Amniotic stem cell (primary cell): ENCODE results near the gene DDX10.
"Not testable (repeated sequence)": the region's sequence is repeated elsewhere in the genome, so short reads cannot be mapped to it uniquely, and the experiment has no call there.

Experiments used
- DNase-seq: peaks from one replicate; lab custom pipeline; 2025; lab: John Stamatoyannopoulos, UW

The DDX10 gene

GRCh38 chr11:108774037-108774730 is 109.3 kb downstream of the DDX10 start:
- no peak for DNase-seq

- DNase-seq, result no peak
Observed at GRCh38 chr11:108775324-108775723, 110.5 kb downstream of the DDX10 start.

DNA sequence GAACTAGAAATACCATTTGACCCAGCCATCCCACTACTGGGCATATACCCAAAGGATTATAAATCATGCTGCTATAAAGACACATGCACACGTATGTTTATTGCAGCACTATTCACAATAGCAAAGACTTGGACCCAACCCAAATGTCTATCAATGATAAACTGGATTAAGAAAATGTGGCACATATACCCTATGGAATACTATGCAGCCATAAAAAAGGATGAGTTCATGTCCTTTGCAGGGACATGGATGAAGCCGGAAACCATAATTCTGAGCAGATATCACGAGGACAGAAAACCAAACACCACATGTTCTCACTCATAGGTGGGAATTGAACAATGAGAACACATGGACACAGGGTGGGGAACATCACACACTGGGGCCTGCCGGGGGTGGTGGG is 114.3 kb downstream of the DDX10 start:
- not testable (repeated sequence) for DNase-seq

- no peak for DNase-seq
Observed at GRCh38 chr11:108780119-108780518, 115.2 kb downstream of the DDX10 start.

- no peak for DNase-seq
Observed at GRCh38 chr11:108781946-108782345, 117.1 kb downstream of the DDX10 start.

GRCh38 chr11:108786281-108786990 is 121.6 kb downstream of the DDX10 start:
- DNase-seq, result no peak

DNA sequence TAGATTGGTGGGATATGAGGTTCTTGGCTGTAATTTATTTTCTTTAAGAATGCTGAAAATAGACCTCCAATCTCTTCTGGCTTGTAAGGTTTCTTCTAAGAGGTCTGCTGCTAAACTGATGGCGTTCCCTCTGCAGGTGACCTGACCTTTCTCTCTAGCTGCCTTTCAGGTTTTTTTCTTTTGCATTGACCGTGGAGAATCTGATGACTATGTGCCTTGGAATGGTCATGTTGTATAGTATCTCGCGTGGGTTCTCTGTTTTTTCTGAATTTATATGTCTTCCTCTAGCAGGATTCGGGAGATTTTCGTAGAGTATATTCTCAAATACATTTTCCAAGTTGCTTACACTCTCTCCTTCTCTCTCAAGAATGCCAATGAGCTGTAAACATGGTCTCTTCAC is 122.2 kb downstream of the DDX10 start:
- no peak for DNase-seq

GRCh38 chr11:108788565-108789199 is 123.8 kb downstream of the DDX10 start:
- DNase-seq, result no peak

DNA sequence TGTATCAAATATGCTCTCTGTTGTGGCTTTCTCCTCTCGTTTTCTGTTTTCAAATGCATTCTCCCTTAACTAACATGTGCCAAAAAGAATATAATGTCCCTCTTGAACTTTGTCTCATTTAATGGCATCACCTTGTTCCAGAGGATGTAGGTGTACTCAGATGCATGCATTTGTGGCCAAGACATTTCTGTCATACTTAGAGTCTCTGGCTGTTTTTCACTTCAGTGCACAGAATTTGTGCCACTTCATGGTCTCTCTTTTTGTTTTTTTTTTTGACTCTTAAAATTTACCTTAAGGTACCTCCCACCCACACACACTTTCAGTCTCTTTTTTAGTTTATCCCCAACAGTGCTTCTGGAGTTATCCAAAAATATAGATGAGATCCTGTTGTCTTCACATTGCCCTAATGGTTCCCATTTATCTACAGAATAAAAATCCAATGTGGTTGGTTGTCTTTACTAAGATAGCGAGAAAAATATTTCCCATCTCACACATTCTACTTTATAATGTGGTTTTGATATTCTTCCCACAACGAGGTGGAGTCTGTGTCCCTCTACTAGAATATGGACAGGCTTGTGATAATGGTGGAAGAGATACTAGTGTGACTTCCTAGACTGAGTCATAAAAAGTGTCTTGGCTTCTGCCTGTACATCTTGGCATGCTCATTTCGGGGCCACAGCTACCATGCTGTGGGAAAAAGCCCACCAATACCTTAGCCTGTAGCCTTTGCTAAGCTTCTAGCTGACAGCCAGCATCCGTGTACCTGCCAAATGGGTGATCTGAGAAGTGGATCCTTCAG is 125.8 kb downstream of the DDX10 start:
- no peak for DNase-seq

DNA sequence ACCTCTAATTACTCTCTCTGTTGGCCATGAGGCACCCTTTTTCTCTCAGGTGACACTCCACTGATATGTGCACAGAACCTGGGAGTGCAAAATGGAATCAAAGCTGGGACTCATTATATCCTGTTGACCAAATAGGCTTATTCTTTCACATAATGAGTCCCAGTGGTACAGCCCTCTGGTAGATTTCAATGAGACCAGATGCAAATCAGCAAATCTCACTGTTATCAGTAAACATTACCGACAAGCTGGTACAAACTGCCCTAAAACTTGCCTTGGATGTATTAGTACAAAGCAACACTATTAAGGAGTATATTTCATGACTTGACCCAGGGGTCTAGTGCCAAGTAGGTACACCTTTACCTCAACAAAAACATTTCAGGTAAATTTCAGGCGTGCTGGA is 128.3 kb downstream of the DDX10 start:
- DNase-seq, result no peak

- DNase-seq, result no peak
Observed at GRCh38 chr11:108793611-108794010, 128.7 kb downstream of the DDX10 start.

GRCh38 chr11:108796551-108796950 is 131.7 kb downstream of the DDX10 start:
- DNase-seq, result no peak

DNA sequence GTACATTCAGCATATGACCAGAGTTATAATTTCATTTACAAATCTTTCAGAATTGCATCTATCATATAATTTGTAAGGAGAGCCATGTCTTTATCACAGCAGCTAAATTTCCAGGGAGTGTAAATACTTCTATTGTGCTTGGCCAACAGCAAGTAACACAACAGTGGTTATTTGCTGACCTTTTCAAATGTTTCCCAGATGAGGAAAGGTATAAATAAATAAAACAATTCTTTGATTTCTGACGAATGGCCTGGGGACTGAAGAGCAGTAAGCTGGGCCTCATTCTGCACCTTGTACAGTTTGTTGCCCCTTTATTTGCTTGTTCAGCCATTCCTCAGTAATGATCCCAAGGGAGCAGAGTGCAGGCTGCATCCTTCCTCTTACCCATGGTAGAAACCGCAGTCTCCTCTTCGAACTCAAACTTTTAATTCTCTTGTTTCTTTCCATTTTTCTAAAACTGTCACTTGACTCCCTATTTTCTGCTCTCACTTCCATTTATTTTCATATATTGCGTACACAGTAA is 132.8 kb downstream of the DDX10 start:
- no peak for DNase-seq

GRCh38 chr11:108802492-108802891 is 137.6 kb downstream of the DDX10 start:
- no peak for DNase-seq

DNA sequence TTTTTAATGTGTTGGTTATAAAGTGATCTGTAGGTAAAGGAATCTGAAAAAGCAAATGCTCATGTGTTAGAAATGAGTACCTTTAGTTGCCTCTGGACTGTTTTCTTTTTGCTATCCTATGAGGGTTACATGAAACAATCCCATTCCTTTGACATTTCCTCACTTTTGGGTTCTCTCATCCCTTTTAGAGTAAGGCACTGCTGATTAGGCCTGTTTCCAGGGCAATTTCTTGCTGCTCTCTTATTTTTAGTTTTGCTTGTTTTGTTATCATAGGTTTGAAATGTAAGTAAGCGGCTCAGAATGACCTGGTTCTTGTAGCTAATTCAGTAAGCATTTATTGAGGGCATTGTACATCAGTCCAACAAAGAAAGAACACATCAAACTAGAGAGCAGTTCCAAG is 138.9 kb downstream of the DDX10 start:
- DNase-seq, result no peak

DNA sequence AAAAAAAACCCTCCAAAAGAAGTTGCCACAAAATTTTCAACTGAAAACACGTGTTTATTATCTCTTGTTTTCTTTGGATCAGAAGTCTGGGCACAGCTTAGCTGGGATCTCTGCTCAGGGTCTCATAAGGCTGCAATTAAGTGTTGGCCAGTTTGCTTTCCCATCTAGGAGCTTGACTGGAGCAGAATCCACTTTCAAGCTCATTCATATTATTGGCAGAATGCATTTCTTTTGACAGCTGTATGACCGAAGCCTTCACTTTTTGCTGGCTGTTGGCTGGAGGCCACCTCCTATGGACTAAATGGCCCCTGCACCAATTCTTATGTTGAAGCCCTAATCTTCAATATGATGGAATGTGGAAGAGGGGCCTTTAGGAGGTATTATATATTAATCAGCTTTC is 139.6 kb downstream of the DDX10 start:
- DNase-seq, result no peak

GRCh38 chr11:108805030-108805429 is 140.2 kb downstream of the DDX10 start:
- DNase-seq, result no peak

- DNase-seq, result no peak
Observed at GRCh38 chr11:108807262-108807661, 142.4 kb downstream of the DDX10 start.

DNA sequence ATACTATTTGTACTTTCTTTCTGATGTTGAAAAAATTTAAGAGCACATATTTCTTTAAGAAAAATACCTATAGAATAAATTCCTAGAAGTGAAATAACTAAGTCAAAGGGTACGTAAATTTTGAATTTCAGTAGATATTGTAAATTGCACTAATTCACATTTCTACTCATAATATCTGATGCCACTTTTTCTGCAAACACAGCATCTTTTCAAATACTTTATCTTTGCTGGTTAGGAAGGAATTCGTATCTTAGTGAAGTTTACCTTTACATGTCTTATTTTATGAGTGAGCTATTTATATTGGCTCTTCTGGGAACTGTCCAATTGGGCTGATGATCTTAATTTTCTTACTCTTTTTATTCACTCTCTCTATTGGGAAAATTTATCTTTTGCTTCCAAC is 148.2 kb downstream of the DDX10 start:
- no peak for DNase-seq

- no peak for DNase-seq
Observed at GRCh38 chr11:108817976-108818375, 153.1 kb downstream of the DDX10 start.

GRCh38 chr11:108818971-108819370 is 154.1 kb downstream of the DDX10 start:
- no peak for DNase-seq

DNA sequence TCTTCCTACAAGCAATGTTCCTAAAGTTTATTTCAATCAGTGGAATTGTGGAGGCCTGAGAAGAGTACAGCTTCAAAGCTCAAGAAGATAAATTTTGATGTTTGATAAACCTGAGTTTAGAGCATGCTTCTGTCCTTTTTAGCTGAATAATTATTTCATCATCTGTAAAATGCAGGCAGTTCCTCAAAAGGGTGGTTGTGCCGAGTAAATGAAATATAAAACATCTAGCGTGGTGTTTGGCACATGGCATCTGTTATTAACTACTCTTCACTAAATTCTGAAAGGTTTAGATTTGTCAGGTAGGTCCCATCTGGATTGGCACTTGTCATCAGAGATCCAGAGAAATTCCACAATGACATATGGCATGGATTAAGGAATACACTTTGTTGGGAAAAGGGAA is 155.1 kb downstream of the DDX10 start:
- DNase-seq, result no peak
